Panc1 (cell line): Measurements from ENCODE around the gene GNAZ.

Experiments
- CTCF ChIP-seq: fragments of 450-650 bp; IDR thresholded peaks from 2 replicates; pipeline ENCODE4 v1.5.1; 2017; ENCODE audit warnings: mild to moderate bottlenecking
- SIN3A ChIP-seq: IDR thresholded peaks from 2 replicates; pipeline ENCODE4 v1.6.1; 2012; ENCODE audit warnings: low read depth, mild to moderate bottlenecking, low read length, moderate library complexity, borderline replicate concordance; ENCODE audit not compliant: insufficient read depth
- TCF7L2 ChIP-seq: IDR thresholded peaks from 2 replicates; pipeline ENCODE4 v1.6.1; 2011; ENCODE audit warnings: mild to moderate bottlenecking, low read depth, low read length, inconsistent platforms

GRCh38 chr22:23099531-23099804 is 29.1 kb downstream of the GNAZ start:
- TF ChIP-seq CTCF (no peak), TCF7L2 (no peak), SIN3A (no peak)
